Caco-2 (cell line): ENCODE data around the gene NABP2. TPM values are rescaled to one million over a fixed set of nuclear protein-coding genes. Genes with fewer than 3 reads are reported as not detected.

ENCODE experiments used
- BruUV-seq: library from RNA; stranded (reverse); fragments of 400-500 nt; replicated peaks from 2 replicates; lab custom pipeline; 2021; lab: Mats Ljungman, UMichigan
- CTCF ChIA-PET: fragments of 300-600 bp; sonication (Branson Sonifier 250); formaldehyde crosslinking; loops from one replicate; lab custom pipeline; 2022; ENCODE audit warnings: antibody characterized with exemption; lab: Charles Lee
- POLR2A ChIA-PET: fragments of 300-600 bp; sonication (Branson Sonifier 250); formaldehyde crosslinking; loops from one replicate; lab custom pipeline; 2022; ENCODE audit warnings: antibody characterized with exemption; lab: Charles Lee
- DNase-seq, 2 experiments: peaks; one replicate each; pipeline versions ENCODE4 v3.0.0 to v3.0.0-alpha.2; 2020 to 2022
- H3K27me3 ChIP-seq: replicated peaks from 2 replicates; pipeline ENCODE4 v1.6.0; 2011; ENCODE audit warnings: low read length; ENCODE audit not compliant: control insufficient read depth, insufficient read depth
- H3K36me3 ChIP-seq: 2 replicates; pipeline ENCODE4 v1.5.1; 2011; ENCODE audit warnings: low read length; ENCODE audit not compliant: control insufficient read depth, insufficient read depth
- H3K4me1 ChIP-seq: fragments of 250-450 bp; sonication (Bioruptor Pico); 2 replicates; pipeline ENCODE4 v1.5.1; 2020; ENCODE audit warnings: mild to moderate bottlenecking
- H3K4me3 ChIP-seq: 2 replicates; pipeline ENCODE4 v1.5.1; 2011; ENCODE audit warnings: low read depth, mild to moderate bottlenecking, control low read depth, low read length
- H3K9me3 ChIP-seq: fragments of 250-450 bp; sonication (Bioruptor Pico); 2 replicates; pipeline ENCODE4 v1.5.1; 2020; ENCODE audit warnings: mild to moderate bottlenecking, moderate library complexity
- H3K27ac Mint-ChIP-seq: one replicate; pipeline ENCODE4 v1.8.0; 2022; ENCODE audit warnings: mixed read lengths; ENCODE audit not compliant: unreplicated experiment
- H3K27me3 Mint-ChIP-seq: one replicate; pipeline ENCODE4 v1.8.0; 2022; ENCODE audit warnings: mixed read lengths; ENCODE audit not compliant: insufficient read depth, unreplicated experiment
- H3K36me3 Mint-ChIP-seq: one replicate; pipeline ENCODE4 v1.8.0; 2022; ENCODE audit warnings: mild to moderate bottlenecking, mixed read lengths; ENCODE audit not compliant: insufficient read depth, unreplicated experiment
- H3K4me1 Mint-ChIP-seq: one replicate; pipeline ENCODE4 v1.8.0; 2022; ENCODE audit warnings: low read depth, mixed read lengths; ENCODE audit not compliant: unreplicated experiment
- H3K4me3 Mint-ChIP-seq: one replicate; pipeline ENCODE4 v1.8.0; 2022; ENCODE audit warnings: mild to moderate bottlenecking, moderate library complexity, mixed read lengths; ENCODE audit not compliant: unreplicated experiment
- H3K9me3 Mint-ChIP-seq: one replicate; pipeline ENCODE4 v1.8.0; 2022; ENCODE audit warnings: mixed read lengths; ENCODE audit not compliant: unreplicated experiment
- CTCF ChIP-seq, 2 experiments: fragments of 200-600 bp in 1 of 2; IDR thresholded peaks; 1 replicate in 1 of 2; 2 replicates in 1 of 2; pipeline versions ENCODE4 v1.5.1 to v1.8.0; 2011 to 2022; ENCODE audit warnings: antibody characterized with exemption in 1 of 2, control low read depth in 1 of 2, inconsistent platforms in 1 of 2, low read depth in 1 of 2, low read length in 1 of 2, mild to moderate bottlenecking in 1 of 2, moderate library complexity in 1 of 2; ENCODE audit not compliant: insufficient read depth in 1 of 2, severe bottlenecking in 1 of 2, unreplicated experiment in 1 of 2
- intact Hi-C: fragments of 100-400 bp; cut with micrococcal nuclease; formaldehyde crosslinking; loops from one replicate; pipeline ENCODE4 v1.10.0; 2022; ENCODE audit not compliant: unreplicated experiment
- total RNA-seq: library from RNA; stranded (reverse); gene quantifications from 2 replicates; pipeline ENCODE4 v1.2.3, GENCODE V29; 2022

The NABP2 gene
- total RNA-seq, 1 experiment from 2014 or later, result 32.1 TPM

GRCh38 chr12:56224954-56225353 is 812 bp downstream of the NABP2 start:
- no peaks in the 10 kb centered on the region for H3K27me3 Mint-ChIP-seq
- Histone ChIP-seq H3K9me3 (no peaks in the 10 kb centered on the region), H3K4me3 (peak overlapping the region; percentile 72), H3K4me1 (peaks cover 13% of the 10 kb centered on the region), H3K27me3 (no peaks in the 10 kb centered on the region), H3K36me3 (no peaks in the 10 kb centered on the region)
- H3K36me3 Mint-ChIP-seq, result peaks cover 31% of the 10 kb centered on the region
- CTCF ChIA-PET, result no interaction called here
- no peak for TF ChIP-seq CTCF (IDR thresholded peaks at IDR 0.05; ENCODE audit: insufficient read depth in 1 of 2, low read depth in 1 of 2, low read length in 1 of 2, severe bottlenecking in 1 of 2, unreplicated experiment in 1 of 2)
- intact Hi-C loops, result loop anchor here (1.0 to 5.0 kb wide), 5 partner anchors 19 to 107 kb away; partner anchors contain the start of genes ANKRD52 and ZC3H10
- POLR2A ChIA-PET, result no interaction called here
- no peaks in the 10 kb centered on the region for H3K9me3 Mint-ChIP-seq
- H3K4me3 Mint-ChIP-seq, result peak overlapping the region; percentile 99
- no TSS peak for BruUV-seq
- H3K27ac Mint-ChIP-seq, result peak overlapping the region; percentile 98
- H3K4me1 Mint-ChIP-seq, result peaks cover 8% of the 10 kb centered on the region
- DNase-seq, result no peak

- DNase-seq, result no peak
- BruUV-seq, result no TSS peak
- Mint-ChIP-seq H3K4me3 (peak overlapping the region; percentile 86), H3K27ac (peak overlapping the region; percentile 85), H3K4me1 (peaks cover 19% of the 10 kb centered on the region), H3K27me3 (no peaks in the 10 kb centered on the region), H3K9me3 (no peaks in the 10 kb centered on the region), H3K36me3 (peaks cover 20% of the 10 kb centered on the region)
- peaks cover 29% of the 10 kb centered on the region for H3K4me1 ChIP-seq
- ChIA-PET POLR2A (no interaction called here), CTCF (no interaction called here)
- intact Hi-C loops, result no loop called here
- TF ChIP-seq CTCF (IDR thresholded peaks at IDR 0.05; ENCODE audit: insufficient read depth in 1 of 2, low read depth in 1 of 2, low read length in 1 of 2, severe bottlenecking in 1 of 2, unreplicated experiment in 1 of 2), result no peak
- no peak overlapping the region for H3K4me3 ChIP-seq
- H3K36me3 ChIP-seq, result no peaks in the 10 kb centered on the region
- no peaks in the 10 kb centered on the region for H3K9me3 ChIP-seq
- no peaks in the 10 kb centered on the region for H3K27me3 ChIP-seq
These were observed 4.9 kb downstream of the NABP2 start for GRCh38 chr12:56229082-56229481.

GRCh38 chr12:56229916-56230431 is 5.8 kb downstream of the NABP2 start, which contains the start of gene SLC39A5:
TSS of gene SLC39A5 (plus strand) at chr12:56230051. CDS start at chr12:56231275, 1,224 bp downstream.
- Mint-ChIP-seq H3K36me3 (peaks cover 20% of the 10 kb centered on the region), H3K4me3 (peak within 1 kb of the TSS; percentile 86), H3K27me3 (no peaks in the 10 kb centered on the region), H3K4me1 (peaks cover 22% of the 10 kb centered on the region), H3K9me3 (no peaks in the 10 kb centered on the region), H3K27ac (peak within 1 kb of the TSS; percentile 85)
- H3K27me3 ChIP-seq, result no peaks in the 10 kb centered on the region
- peak; percentile 38 to 65 for DNase-seq
- intact Hi-C loops, result loop anchor here (1.0 to 2.0 kb wide), 4 partner anchors 8 to 71 kb away; partner anchors contain the start of genes COQ10A and CS
- H3K9me3 ChIP-seq, result no peaks in the 10 kb centered on the region
- ChIA-PET CTCF (interaction anchor here (0.5 to 1.8 kb wide), 4 partner anchors 9 to 145 kb away, joined by 3 to 15 read pairs (median 5); partner anchors contain the start of gene RNF41), POLR2A (interaction anchor here (0.6 to 2.0 kb wide), 4 partner anchors 8 to 102 kb away, joined by 4 to 13 read pairs (median 6); partner anchors contain the start of genes RNF41 and SMARCC2)
- H3K4me1 ChIP-seq, result peaks cover 29% of the 10 kb centered on the region
- TF ChIP-seq CTCF (IDR thresholded peaks at IDR 0.05; ENCODE audit: insufficient read depth in 1 of 2, low read depth in 1 of 2, low read length in 1 of 2, severe bottlenecking in 1 of 2, unreplicated experiment in 1 of 2), result no peak
- BruUV-seq, result TSS peak; percentile 91
- H3K36me3 ChIP-seq, result no peaks in the 10 kb centered on the region; the same call in 1 of the 2 replicates
- H3K4me3 ChIP-seq, result peak within 1 kb of the TSS; percentile 43
